Measurements from ENCODE around the gene IL1RAPL1. TPM values are rescaled to one million over a fixed set of nuclear protein-coding genes. Genes with fewer than 3 reads are reported as not detected.
A peak's percentile ranks its signal among the peaks of the same experiment; 100 is the strongest.

Gene IL1RAPL1
- total and polyA plus RNA-seq, 9 donors, result 0.39 to 2.3 (median 1.2) TPM

- Histone ChIP-seq H3K4me1 (ENCODE audit: control insufficient read depth, insufficient read depth, low read length) (no peaks in the 10 kb centered on the region), H3K9me3 (replicated peaks; ENCODE audit: control insufficient read depth, low read depth, low read length) (no peaks in the 10 kb centered on the region), H3K36me3 (ENCODE audit: control insufficient read depth, insufficient read depth, low read length) (no peaks in the 10 kb centered on the region), H3K27me3 (ENCODE audit: control insufficient read depth, insufficient read depth, low read length) (no peaks in the 10 kb centered on the region), H3K4me3 (ENCODE audit: low read length) (peak overlapping the region; percentile 46), H3K27ac (ENCODE audit: low read length) (no peak overlapping the region)
- 50% methylated on average over 1 of the region's 10 CpGs for WGBS (ENCODE audit: insufficient coverage)
- DNase-seq, result peak; percentile 10
Observed at GRCh38 chrX:28585767-28586166, 1.5 kb upstream of the IL1RAPL1 start.

GRCh38 chrX:28586286-28586685 is 960 bp upstream of the IL1RAPL1 start:
- Histone ChIP-seq H3K27ac (ENCODE audit: low read length) (peak overlapping the region; percentile 17), H3K9me3 (replicated peaks; ENCODE audit: control insufficient read depth, low read depth, low read length) (no peaks in the 10 kb centered on the region), H3K4me3 (ENCODE audit: low read length) (peak overlapping the region; percentile 46), H3K36me3 (ENCODE audit: control insufficient read depth, insufficient read depth, low read length) (no peaks in the 10 kb centered on the region), H3K4me1 (ENCODE audit: control insufficient read depth, insufficient read depth, low read length) (no peaks in the 10 kb centered on the region), H3K27me3 (ENCODE audit: control insufficient read depth, insufficient read depth, low read length) (no peaks in the 10 kb centered on the region)
- DNase-seq, result peak; percentile 70
- WGBS (ENCODE audit: insufficient coverage), result no CpG with 5 or more reads among the region's 9 CpGs

- DNase-seq, result peak; percentile 55
- Histone ChIP-seq H3K27ac (ENCODE audit: low read length) (peak overlapping the region; percentile 18), H3K9me3 (replicated peaks; ENCODE audit: control insufficient read depth, low read depth, low read length) (no peaks in the 10 kb centered on the region), H3K4me3 (ENCODE audit: low read length) (peak overlapping the region; percentile 46), H3K36me3 (ENCODE audit: control insufficient read depth, insufficient read depth, low read length) (no peaks in the 10 kb centered on the region), H3K27me3 (ENCODE audit: control insufficient read depth, insufficient read depth, low read length) (no peaks in the 10 kb centered on the region), H3K4me1 (ENCODE audit: control insufficient read depth, insufficient read depth, low read length) (no peaks in the 10 kb centered on the region)
- WGBS (ENCODE audit: insufficient coverage), result 40% methylated on average over 5 of the region's 5 CpGs
Observed at GRCh38 chrX:28589046-28589445, 1.8 kb downstream of the IL1RAPL1 start.

GRCh38 chrX:28590396-28590795 is 3.1 kb downstream of the IL1RAPL1 start:
- peak; percentile 81 for DNase-seq
- Histone ChIP-seq H3K4me1 (ENCODE audit: control insufficient read depth, insufficient read depth, low read length) (no peaks in the 10 kb centered on the region), H3K9me3 (replicated peaks; ENCODE audit: control insufficient read depth, low read depth, low read length) (no peaks in the 10 kb centered on the region), H3K4me3 (ENCODE audit: low read length) (no peak overlapping the region), H3K36me3 (ENCODE audit: control insufficient read depth, insufficient read depth, low read length) (no peaks in the 10 kb centered on the region), H3K27me3 (ENCODE audit: control insufficient read depth, insufficient read depth, low read length) (no peaks in the 10 kb centered on the region), H3K27ac (ENCODE audit: low read length) (peak overlapping the region; percentile 37)
- WGBS (ENCODE audit: insufficient coverage), result 0% methylated on average over 1 of the region's 2 CpGs

- no peaks in the 10 kb centered on the region for H3K9me3 ChIP-seq (replicated peaks; ENCODE audit: control insufficient read depth, low read depth, low read length)
- H3K4me1 ChIP-seq (ENCODE audit: control insufficient read depth, insufficient read depth, low read length), result no peaks in the 10 kb centered on the region
- WGBS (ENCODE audit: insufficient coverage), result no CpG with 5 or more reads among the region's 7 CpGs
- DNase-seq, result peak; percentile 28
- H3K36me3 ChIP-seq (ENCODE audit: control insufficient read depth, insufficient read depth, low read length), result no peaks in the 10 kb centered on the region
- no peak overlapping the region for H3K27ac ChIP-seq (ENCODE audit: low read length)
- no peak overlapping the region for H3K4me3 ChIP-seq (ENCODE audit: low read length)
- no peaks in the 10 kb centered on the region for H3K27me3 ChIP-seq (ENCODE audit: control insufficient read depth, insufficient read depth, low read length)
Observed at GRCh38 chrX:28591542-28591941, 4.3 kb downstream of the IL1RAPL1 start.

GRCh38 chrX:28595346-28595745 is 8.1 kb downstream of the IL1RAPL1 start:
- no peaks in the 10 kb centered on the region for H3K9me3 ChIP-seq (replicated peaks; ENCODE audit: control insufficient read depth, low read depth, low read length)
- no peak overlapping the region for H3K27ac ChIP-seq (ENCODE audit: low read length)
- H3K4me1 ChIP-seq (ENCODE audit: control insufficient read depth, insufficient read depth, low read length), result no peaks in the 10 kb centered on the region
- no peak overlapping the region for H3K4me3 ChIP-seq (ENCODE audit: low read length)
- H3K27me3 ChIP-seq (ENCODE audit: control insufficient read depth, insufficient read depth, low read length), result no peaks in the 10 kb centered on the region
- no peaks in the 10 kb centered on the region for H3K36me3 ChIP-seq (ENCODE audit: control insufficient read depth, insufficient read depth, low read length)
- WGBS (ENCODE audit: insufficient coverage), result 60% methylated on average over 1 of the region's 3 CpGs
- no peak for DNase-seq

- Histone ChIP-seq H3K27ac (ENCODE audit: low read length) (no peak overlapping the region), H3K27me3 (ENCODE audit: control insufficient read depth, insufficient read depth, low read length) (no peaks in the 10 kb centered on the region), H3K9me3 (replicated peaks; ENCODE audit: control insufficient read depth, low read depth, low read length) (no peaks in the 10 kb centered on the region), H3K36me3 (ENCODE audit: control insufficient read depth, insufficient read depth, low read length) (no peaks in the 10 kb centered on the region), H3K4me1 (ENCODE audit: control insufficient read depth, insufficient read depth, low read length) (no peaks in the 10 kb centered on the region), H3K4me3 (ENCODE audit: low read length) (no peak overlapping the region)
- DNase-seq, result peak; percentile 12
- WGBS (ENCODE audit: insufficient coverage), result 44% methylated on average over 2 of the region's 6 CpGs
Observed at GRCh38 chrX:28599957-28600356, 12.7 kb downstream of the IL1RAPL1 start.

- Histone ChIP-seq H3K27me3 (ENCODE audit: control insufficient read depth, insufficient read depth, low read length) (no peaks in the 10 kb centered on the region), H3K9me3 (replicated peaks; ENCODE audit: control insufficient read depth, low read depth, low read length) (no peaks in the 10 kb centered on the region), H3K36me3 (ENCODE audit: control insufficient read depth, insufficient read depth, low read length) (no peaks in the 10 kb centered on the region), H3K27ac (ENCODE audit: low read length) (no peak overlapping the region), H3K4me1 (ENCODE audit: control insufficient read depth, insufficient read depth, low read length) (no peaks in the 10 kb centered on the region), H3K4me3 (ENCODE audit: low read length) (no peak overlapping the region)
- DNase-seq, result no peak
- no CpG with 5 or more reads among the region's 2 CpGs for WGBS (ENCODE audit: insufficient coverage)
Observed at GRCh38 chrX:28609003-28609402, 21.8 kb downstream of the IL1RAPL1 start.

GRCh38 chrX:28609917-28610613 is 22.8 kb downstream of the IL1RAPL1 start:
- H3K27me3 ChIP-seq (ENCODE audit: control insufficient read depth, insufficient read depth, low read length), result no peaks in the 10 kb centered on the region
- no peak overlapping the region for H3K27ac ChIP-seq (ENCODE audit: low read length)
- no peak for DNase-seq
- no peaks in the 10 kb centered on the region for H3K4me1 ChIP-seq (ENCODE audit: control insufficient read depth, insufficient read depth, low read length)
- 88% methylated on average over 2 of the region's 5 CpGs for WGBS (ENCODE audit: insufficient coverage)
- H3K36me3 ChIP-seq (ENCODE audit: control insufficient read depth, insufficient read depth, low read length), result no peaks in the 10 kb centered on the region
- H3K9me3 ChIP-seq (replicated peaks; ENCODE audit: control insufficient read depth, low read depth, low read length), result no peaks in the 10 kb centered on the region
- no peak overlapping the region for H3K4me3 ChIP-seq (ENCODE audit: low read length)

- 57% methylated on average over 1 of the region's 4 CpGs for WGBS (ENCODE audit: insufficient coverage)
- Histone ChIP-seq H3K36me3 (ENCODE audit: control insufficient read depth, insufficient read depth, low read length) (no peaks in the 10 kb centered on the region), H3K27me3 (ENCODE audit: control insufficient read depth, insufficient read depth, low read length) (no peaks in the 10 kb centered on the region), H3K4me1 (ENCODE audit: control insufficient read depth, insufficient read depth, low read length) (no peaks in the 10 kb centered on the region), H3K27ac (ENCODE audit: low read length) (no peak overlapping the region), H3K4me3 (ENCODE audit: low read length) (no peak overlapping the region), H3K9me3 (replicated peaks; ENCODE audit: control insufficient read depth, low read depth, low read length) (no peaks in the 10 kb centered on the region)
- no peak for DNase-seq
Observed at GRCh38 chrX:28610746-28611145, 23.5 kb downstream of the IL1RAPL1 start.

- Histone ChIP-seq H3K4me3 (ENCODE audit: low read length) (no peak overlapping the region), H3K36me3 (ENCODE audit: control insufficient read depth, insufficient read depth, low read length) (no peaks in the 10 kb centered on the region), H3K4me1 (ENCODE audit: control insufficient read depth, insufficient read depth, low read length) (no peaks in the 10 kb centered on the region), H3K27me3 (ENCODE audit: control insufficient read depth, insufficient read depth, low read length) (no peaks in the 10 kb centered on the region), H3K27ac (ENCODE audit: low read length) (no peak overlapping the region), H3K9me3 (replicated peaks; ENCODE audit: control insufficient read depth, low read depth, low read length) (no peaks in the 10 kb centered on the region)
- WGBS (ENCODE audit: insufficient coverage), result no CpG with 5 or more reads among the region's 1 CpG
- DNase-seq, result no peak
Observed at GRCh38 chrX:28613558-28613957, 26.3 kb downstream of the IL1RAPL1 start.
